Cortex of kidney (tissue), 1 donor: Measurements from ENCODE around the gene CTAG1A.
"Not testable (repeated sequence)": the region's sequence is repeated elsewhere in the genome, so short reads cannot be mapped to it uniquely, and the experiment has no call there.

Source experiments
- DNase-seq: peaks from one replicate; lab custom pipeline; 2025; lab: John Stamatoyannopoulos, UW

Gene CTAG1A

DNA sequence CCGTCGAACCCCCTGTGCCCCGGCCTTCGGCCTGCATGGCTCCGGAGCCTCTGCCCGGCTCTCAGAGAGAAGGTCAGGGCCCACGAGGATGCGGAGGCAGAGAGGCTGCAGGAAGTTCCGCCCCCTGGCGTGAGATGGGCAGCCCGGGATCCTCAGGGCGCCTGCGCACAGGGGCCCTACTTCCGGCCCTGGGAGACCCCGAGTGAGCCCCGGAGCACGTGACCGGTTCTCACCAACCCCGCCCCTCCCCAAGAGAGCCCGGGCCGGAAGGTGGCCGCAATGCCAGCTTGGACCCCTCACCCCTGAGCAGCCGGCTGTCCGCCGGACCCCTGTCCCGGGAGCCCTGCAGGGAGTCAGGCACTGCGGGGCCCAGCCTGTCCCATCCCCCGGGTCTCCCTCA is 34.2 kb downstream of the CTAG1A start, which contains the start of gene CTAG1B:
Gene CTAG1B, minus strand, starts transcription at position 101 of the 400 bp plus-strand sequence. Its CDS starts 64 bp downstream, at position 37.
- not testable (repeated sequence) for DNase-seq

DNA sequence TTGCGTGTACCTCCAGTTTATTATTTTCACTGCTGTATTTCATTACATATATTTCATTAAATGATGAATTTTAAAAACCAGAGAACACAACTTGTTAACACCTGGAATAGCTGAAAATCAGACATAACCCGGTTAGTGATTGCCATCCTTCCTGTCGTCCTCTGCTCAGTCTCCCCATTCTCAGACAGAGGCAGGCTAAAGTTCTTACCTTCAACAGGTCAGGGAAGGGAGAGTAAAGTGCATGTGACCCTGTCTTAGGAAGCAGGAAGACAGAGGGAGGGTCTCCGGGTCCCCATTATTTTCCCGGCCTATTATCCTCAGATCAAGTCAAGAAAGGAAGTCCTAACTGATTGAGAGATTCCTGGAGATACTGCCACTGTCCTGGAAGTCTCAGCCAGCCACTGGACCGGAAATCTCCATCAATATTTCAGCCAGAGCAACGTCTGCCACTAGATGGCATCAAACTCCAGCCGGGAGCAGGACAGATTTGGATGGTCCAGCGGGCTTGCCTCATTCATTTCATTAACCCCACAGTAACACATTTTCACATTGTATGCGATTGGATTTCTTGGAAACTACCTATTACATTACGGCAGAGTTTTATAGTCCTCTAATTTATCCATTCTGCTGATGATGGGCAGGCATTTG is 36.0 kb downstream of the CTAG1A start:
- DNase-seq = not testable (repeated sequence)

GRCh38 chrX:154628960-154629359 is 44.0 kb downstream of the CTAG1A start:
- DNase-seq = not testable (repeated sequence)

DNA sequence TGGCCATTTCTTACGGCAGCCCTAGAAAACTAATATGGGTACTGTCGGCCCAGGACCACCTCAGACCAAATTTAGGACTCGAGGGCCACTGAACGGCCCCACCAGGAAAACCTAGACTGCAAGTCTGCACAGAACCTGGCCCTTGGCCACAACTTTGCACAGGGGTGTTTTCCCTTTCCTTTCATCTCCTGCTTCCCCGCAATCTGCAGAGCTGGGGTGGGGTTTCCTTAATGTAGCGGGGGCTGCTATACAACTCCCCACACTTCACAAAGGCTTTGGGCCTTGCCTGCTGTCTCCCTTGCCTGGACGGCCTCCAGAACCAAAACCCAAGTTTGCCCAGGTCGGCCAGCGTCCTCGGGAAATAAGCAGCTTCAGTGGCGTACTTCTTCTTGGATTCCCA is 46.0 kb downstream of the CTAG1A start:
- DNase-seq = not testable (repeated sequence)

GRCh38 chrX:154633661-154634060 is 48.7 kb downstream of the CTAG1A start:
- DNase-seq = not testable (repeated sequence)
